HepG2 (cell line): ENCODE measurements around the gene USE1. TPM values are rescaled to one million over a fixed set of nuclear protein-coding genes. Genes with fewer than 3 reads are reported as not detected.

ENCODE experiments used
- FUBP1 ChIP-seq: sonication (generic); formaldehyde crosslinking; IDR thresholded peaks from 2 replicates; pipeline ENCODE4 v1.5.1; 2020; ENCODE audit warnings: missing genetic modification reagents, mild to moderate bottlenecking, borderline replicate concordance
- KLF12 ChIP-seq: sonication (generic); formaldehyde crosslinking; IDR thresholded peaks from 2 replicates; pipeline ENCODE4 v1.4.0; 2020; ENCODE audit warnings: missing genetic modification reagents, borderline replicate concordance
- MLX ChIP-seq: IDR thresholded peaks from 2 replicates; pipeline ENCODE4 v1.6.1; 2016
- POGK ChIP-seq: sonication (generic); formaldehyde crosslinking; conservative IDR thresholded peaks from 2 replicates; pipeline ENCODE4 v1.8.0; 2022; ENCODE audit warnings: mild to moderate bottlenecking, moderate library complexity, missing genetic modification reagents
- RFX5 ChIP-seq: IDR thresholded peaks from 2 replicates; pipeline ENCODE4 v1.6.1; 2011; ENCODE audit warnings: low read depth, low read length, improper control_type of control experiment
- SP1 ChIP-seq, 2 experiments: fragments of 450-650 bp in 1 of 2; sonication (generic) in 1 of 2; formaldehyde crosslinking in 1 of 2; IDR thresholded peaks; 2 replicates each; pipeline versions ENCODE4 v1.4.0 to v1.6.1; 2016 to 2020; ENCODE audit warnings: missing genetic modification reagents in 1 of 2
- SRF ChIP-seq: IDR thresholded peaks from 2 replicates; pipeline ENCODE4 v1.6.1; 2011; ENCODE audit warnings: mild to moderate bottlenecking, low read depth, low read length, moderate library complexity
- TEAD3 ChIP-seq: optimal IDR thresholded peaks from 2 replicates; pipeline ENCODE3; 2016; ENCODE audit warnings: borderline replicate concordance
- ZNF225 ChIP-seq: sonication (generic); formaldehyde crosslinking; IDR thresholded peaks from 2 replicates; pipeline ENCODE4 v1.4.0; 2020; ENCODE audit warnings: mild to moderate bottlenecking, missing genetic modification reagents
- ZNF367 ChIP-seq: sonication (generic); formaldehyde crosslinking; IDR thresholded peaks from 2 replicates; pipeline ENCODE4 v1.4.0; 2020; ENCODE audit warnings: missing genetic modification reagents, borderline replicate concordance
- ZNF569 ChIP-seq: sonication (generic); formaldehyde crosslinking; IDR thresholded peaks from 2 replicates; pipeline ENCODE4 v1.5.0; 2020; ENCODE audit warnings: mild to moderate bottlenecking, missing genetic modification reagents, moderate library complexity, borderline replicate concordance
- ZNF607 ChIP-seq: sonication (generic); formaldehyde crosslinking; IDR thresholded peaks from 2 replicates; pipeline ENCODE4 v1.5.1; 2020; ENCODE audit warnings: missing genetic modification reagents, mild to moderate bottlenecking, borderline replicate concordance
- ZNF609 ChIP-seq: sonication (generic); formaldehyde crosslinking; IDR thresholded peaks from 2 replicates; pipeline ENCODE4 v1.4.0; 2020; ENCODE audit warnings: mild to moderate bottlenecking, missing genetic modification reagents, borderline replicate concordance
- ZNF773 ChIP-seq: sonication (generic); formaldehyde crosslinking; IDR thresholded peaks from 2 replicates; pipeline ENCODE4 v1.4.0; 2020; ENCODE audit warnings: missing genetic modification reagents, borderline replicate concordance
- polyA plus RNA-seq, 8 experiments: library from polyadenylated mRNA; depleted of rRNA in 3 of 8; stranded (reverse) in 7 of 8; unstranded in 1 of 8; fragments of >200 nt; fragmentation: Illumina TruSeq in 4 of 8; extraction: Trizol in 4 of 8; gene quantifications; 2 replicates each; pipeline versions ENCODE4 v1.2.1 to v1.2.3, GENCODE V29; 2011 to 2016; ENCODE audit warnings: low read depth in 4 of 8, missing spikeins in 1 of 8, mixed read lengths in 1 of 8; ENCODE audit not compliant: insufficient read depth in 1 of 8
- total RNA-seq, 5 experiments: library from RNA; depleted of rRNA; stranded (reverse); fragments of >200 nt; fragmentation: Illumina TruSeq; extraction: Trizol; gene quantifications; 2 replicates each; pipeline ENCODE4 v1.2.3, GENCODE V29; 2016; ENCODE audit warnings: low read depth in 1 of 5
- TF ChIP-seq, protein P1 (sequence below): sonication (generic); formaldehyde crosslinking; IDR thresholded peaks from 2 replicates; pipeline ENCODE4 v1.4.0; 2020; ENCODE audit warnings: missing genetic modification reagents, borderline replicate concordance

USE1 gene
- total and polyA plus RNA-seq, 2 of the 13 experiments (the other 11 are each of a cell fraction or from before 2014, with no cell fraction given) = 9.9 to 17.6 TPM

DNA sequence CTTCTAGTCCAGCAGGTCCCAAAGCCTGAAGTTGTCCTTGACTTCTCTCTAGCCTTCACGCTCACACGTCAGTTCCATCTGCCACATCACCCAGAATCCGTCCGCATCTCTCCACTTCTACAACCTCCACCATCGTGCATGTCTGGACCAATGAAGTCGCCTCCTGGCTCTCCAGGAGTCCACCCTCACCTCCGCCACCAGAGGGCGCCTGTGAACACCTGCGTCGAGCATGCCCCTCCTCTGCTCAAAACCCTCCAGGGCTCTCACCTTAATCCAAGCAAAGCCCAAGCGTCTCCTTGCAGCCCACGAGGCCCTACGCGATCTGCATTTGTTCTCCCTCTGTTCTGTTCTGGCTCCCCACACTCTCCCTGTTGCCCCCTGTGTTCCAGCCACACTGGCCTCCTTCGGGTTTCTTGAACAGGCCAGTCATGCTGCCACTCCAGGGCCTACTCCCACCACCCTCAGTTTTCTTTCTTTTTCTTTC is 45.7 kb downstream of the USE1 start (continued):
- TF ChIP-seq ZNF773 (CRISPR knock-in tag) = no peak
- peak; percentile 26; the same call in 1 of the 2 replicates for TF ChIP-seq MLX (CRISPR knock-in tag)
- no peak for TF ChIP-seq FUBP1 (CRISPR knock-in tag)
- no peak for TF ChIP-seq KLF12 (CRISPR knock-in tag)
- TF ChIP-seq ZNF609 (CRISPR knock-in tag) = 0 out of 2 replicates have a peak, but pooled peaks have one; percentile 33
- peak; percentile 63 for TF ChIP-seq TEAD3 (CRISPR knock-in tag)
- no peak for TF ChIP-seq POGK (CRISPR knock-in tag)
- TF ChIP-seq SP1 (IDR thresholded peaks at IDR 0.05) = no peak
- peak; percentile 15; the same call in 1 of the 2 replicates for TF ChIP-seq SP1 (CRISPR knock-in tag; IDR thresholded peaks at IDR 0.05)
- TF ChIP-seq ZNF569 (CRISPR knock-in tag) = no peak
- no peak for TF ChIP-seq RFX5
- no peak for TF ChIP-seq SRF
- no peak for TF ChIP-seq ZNF607 (CRISPR knock-in tag)
- no peak for TF ChIP-seq ZNF225 (CRISPR knock-in tag)
- TF ChIP-seq ZNF367 = no peak
- TF ChIP-seq, protein P1, sequence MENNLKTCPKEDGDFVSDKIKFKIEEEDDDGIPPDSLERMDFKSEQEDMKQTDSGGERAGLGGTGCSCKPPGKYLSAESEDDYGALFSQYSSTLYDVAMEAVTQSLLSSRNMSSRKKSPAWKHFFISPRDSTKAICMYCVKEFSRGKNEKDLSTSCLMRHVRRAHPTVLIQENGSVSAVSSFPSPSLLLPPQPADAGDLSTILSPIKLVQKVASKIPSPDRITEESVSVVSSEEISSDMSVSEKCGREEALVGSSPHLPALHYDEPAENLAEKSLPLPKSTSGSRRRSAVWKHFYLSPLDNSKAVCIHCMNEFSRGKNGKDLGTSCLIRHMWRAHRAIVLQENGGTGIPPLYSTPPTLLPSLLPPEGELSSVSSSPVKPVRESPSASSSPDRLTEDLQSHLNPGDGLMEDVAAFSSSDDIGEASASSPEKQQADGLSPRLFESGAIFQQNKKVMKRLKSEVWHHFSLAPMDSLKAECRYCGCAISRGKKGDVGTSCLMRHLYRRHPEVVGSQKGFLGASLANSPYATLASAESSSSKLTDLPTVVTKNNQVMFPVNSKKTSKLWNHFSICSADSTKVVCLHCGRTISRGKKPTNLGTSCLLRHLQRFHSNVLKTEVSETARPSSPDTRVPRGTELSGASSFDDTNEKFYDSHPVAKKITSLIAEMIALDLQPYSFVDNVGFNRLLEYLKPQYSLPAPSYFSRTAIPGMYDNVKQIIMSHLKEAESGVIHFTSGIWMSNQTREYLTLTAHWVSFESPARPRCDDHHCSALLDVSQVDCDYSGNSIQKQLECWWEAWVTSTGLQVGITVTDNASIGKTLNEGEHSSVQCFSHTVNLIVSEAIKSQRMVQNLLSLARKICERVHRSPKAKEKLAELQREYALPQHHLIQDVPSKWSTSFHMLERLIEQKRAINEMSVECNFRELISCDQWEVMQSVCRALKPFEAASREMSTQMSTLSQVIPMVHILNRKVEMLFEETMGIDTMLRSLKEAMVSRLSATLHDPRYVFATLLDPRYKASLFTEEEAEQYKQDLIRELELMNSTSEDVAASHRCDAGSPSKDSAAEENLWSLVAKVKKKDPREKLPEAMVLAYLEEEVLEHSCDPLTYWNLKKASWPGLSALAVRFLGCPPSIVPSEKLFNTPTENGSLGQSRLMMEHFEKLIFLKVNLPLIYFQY (CRISPR knock-in tag) = no peak
